ENCODE measurements around the gene MUC2.

The MUC2 gene

GRCh38 chr11:1088927-1089737, 14.5 kb downstream of the MUC2 start:
- no peak for DNase-seq

DNA sequence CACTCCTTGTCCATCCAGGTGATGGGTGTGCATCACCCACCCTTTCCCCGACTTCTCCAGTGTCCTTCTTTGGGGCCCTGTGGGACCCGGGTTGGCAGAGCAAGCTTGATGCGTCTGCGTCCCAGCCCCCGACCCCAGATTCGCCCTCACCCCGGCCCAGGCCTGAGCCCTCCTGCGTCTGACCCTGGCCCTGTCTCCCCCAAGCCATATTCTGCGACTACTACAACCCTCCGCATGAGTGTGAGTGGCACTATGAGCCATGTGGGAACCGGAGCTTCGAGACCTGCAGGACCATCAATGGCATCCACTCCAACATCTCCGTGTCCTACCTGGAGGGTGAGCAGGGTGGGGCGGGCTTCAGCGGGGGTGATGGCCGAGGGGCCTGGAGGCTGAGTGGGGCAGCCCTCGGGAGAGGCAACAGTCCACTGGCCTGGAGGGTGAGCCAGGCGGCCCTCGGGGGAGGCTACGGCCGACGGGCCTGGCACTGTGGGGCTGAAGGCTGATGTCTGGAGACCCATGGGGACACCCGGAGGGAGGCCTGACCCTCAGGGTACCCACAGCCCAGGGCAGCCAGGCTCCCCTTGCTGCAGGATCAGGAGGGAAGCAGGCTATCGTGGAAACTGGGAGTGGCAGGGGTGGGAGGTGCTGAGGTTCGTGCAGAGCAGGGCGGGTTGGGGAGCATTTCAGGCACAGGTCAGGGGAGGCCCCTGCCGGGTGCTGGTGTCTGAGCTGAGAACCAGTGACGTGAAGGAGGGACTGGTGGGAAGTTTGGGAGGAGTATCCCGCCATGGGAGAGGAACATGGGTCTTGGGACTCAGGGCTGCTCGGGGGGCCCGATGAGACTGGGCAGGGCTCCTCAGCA, 15.3 kb downstream of the MUC2 start:
- DNase-seq: no peak

- DNase-seq: no peak
Measured at GRCh38 chr11:1090600-1091331, 16.1 kb downstream of the MUC2 start.

- DNase-seq: no peak
Measured at GRCh38 chr11:1091332-1092083, 16.8 kb downstream of the MUC2 start.

GRCh38 chr11:1092145-1092670, 17.5 kb downstream of the MUC2 start:
- no peak for DNase-seq

- DNase-seq: no peak
Measured at GRCh38 chr11:1092919-1093318, 18.2 kb downstream of the MUC2 start.

DNA sequence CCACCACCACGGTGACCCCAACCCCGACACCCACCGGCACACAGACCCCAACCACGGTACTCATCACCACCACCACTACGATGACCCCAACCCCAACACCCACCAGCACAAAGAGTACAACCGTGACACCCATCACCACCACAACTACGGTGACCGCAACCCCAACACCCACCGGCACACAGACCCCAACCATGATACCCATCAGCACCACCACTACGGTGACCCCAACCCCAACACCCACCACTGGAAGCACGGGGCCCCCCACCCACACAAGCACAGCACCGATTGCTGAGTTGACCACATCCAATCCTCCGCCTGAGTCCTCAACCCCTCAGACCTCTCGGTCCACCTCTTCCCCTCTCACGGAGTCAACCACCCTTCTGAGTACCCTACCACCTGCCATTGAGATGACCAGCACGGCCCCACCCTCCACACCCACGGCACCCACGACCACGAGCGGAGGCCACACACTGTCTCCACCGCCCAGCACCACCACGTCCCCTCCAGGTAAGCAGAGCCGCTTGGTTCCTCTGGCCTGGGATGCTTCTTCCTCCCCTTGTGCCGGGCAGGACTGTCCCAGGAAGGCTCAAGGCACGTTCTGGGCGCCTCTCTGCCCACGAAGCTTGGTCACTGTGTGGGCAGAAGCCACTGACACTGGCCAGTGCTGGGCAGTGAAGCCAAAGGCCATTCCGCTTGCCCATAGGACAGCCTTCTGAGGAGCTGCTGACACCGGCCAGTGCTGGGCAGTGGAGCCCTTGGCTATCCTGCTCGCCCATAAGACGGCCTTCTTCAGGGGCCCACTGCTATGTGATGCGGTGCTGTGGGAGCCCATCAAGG, 25.1 kb downstream of the MUC2 start:
- no peak for DNase-seq

DNA sequence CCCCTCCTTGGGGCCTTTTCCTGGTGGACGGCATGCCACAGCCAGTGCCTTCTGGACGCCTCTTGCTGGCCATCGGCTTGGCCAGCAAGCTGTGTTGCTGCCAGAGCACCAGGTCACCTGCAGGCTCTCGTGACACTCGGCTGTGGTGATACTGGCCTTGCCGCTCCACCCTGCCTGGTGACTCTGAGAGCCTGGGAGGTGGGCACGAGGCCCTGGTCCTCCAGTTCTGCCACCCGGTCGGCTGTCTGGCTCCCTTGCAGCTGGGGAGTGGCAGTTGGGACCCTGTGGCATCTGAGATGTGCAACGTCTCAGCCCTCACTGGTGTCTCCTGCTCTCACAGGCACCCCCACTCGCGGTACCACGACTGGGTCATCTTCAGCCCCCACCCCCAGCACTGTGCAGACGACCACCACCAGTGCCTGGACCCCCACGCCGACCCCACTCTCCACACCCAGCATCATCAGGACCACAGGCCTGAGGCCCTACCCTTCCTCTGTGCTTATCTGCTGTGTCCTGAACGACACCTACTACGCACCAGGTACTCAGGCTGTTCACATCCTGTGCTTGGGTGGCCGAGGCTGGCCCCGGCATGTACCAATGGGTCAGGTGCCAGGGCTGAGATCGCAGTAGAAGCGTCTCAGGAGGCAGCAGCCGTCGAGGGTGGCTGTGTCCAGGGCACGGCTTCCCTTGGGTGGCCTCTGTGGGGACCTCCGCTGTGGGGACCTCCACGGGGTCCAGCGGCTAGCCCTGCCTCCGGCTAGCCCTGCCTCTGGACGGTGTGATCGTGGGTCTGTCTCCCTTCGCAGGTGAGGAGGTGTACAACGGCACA, 26.0 kb downstream of the MUC2 start:
- no peak for DNase-seq

DNA sequence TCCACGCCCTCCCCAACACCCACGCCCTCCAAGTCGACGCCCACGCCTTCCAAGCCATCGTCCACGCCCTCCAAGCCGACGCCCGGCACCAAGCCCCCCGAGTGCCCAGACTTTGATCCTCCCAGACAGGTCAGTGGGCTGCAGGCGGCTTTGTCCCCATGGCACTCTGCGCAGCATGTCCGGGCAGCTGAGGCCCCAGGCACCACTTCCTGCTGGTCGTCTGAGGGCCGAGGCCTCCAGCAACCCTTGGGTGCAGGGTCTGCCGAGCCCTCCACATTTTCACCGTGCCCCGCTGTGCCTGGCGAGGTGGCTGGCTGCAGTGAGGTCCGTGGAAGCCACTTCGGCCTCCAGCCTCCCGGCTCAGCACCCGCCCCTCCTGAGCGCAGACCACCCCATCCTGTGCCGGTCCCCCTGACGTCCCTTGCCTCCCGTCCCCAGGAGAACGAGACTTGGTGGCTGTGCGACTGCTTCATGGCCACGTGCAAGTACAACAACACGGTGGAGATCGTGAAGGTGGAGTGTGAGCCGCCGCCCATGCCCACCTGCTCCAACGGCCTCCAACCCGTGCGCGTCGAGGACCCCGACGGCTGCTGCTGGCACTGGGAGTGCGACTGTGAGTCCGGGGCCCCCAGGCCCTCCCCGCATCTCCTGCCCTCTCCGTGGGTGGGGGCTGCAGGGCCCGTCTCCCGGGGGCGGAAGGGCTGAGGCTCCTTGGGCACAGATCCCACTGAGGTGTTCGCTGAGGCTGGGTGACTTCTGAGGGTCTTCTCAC, 26.8 kb downstream of the MUC2 start:
- DNase-seq: no peak

DNA sequence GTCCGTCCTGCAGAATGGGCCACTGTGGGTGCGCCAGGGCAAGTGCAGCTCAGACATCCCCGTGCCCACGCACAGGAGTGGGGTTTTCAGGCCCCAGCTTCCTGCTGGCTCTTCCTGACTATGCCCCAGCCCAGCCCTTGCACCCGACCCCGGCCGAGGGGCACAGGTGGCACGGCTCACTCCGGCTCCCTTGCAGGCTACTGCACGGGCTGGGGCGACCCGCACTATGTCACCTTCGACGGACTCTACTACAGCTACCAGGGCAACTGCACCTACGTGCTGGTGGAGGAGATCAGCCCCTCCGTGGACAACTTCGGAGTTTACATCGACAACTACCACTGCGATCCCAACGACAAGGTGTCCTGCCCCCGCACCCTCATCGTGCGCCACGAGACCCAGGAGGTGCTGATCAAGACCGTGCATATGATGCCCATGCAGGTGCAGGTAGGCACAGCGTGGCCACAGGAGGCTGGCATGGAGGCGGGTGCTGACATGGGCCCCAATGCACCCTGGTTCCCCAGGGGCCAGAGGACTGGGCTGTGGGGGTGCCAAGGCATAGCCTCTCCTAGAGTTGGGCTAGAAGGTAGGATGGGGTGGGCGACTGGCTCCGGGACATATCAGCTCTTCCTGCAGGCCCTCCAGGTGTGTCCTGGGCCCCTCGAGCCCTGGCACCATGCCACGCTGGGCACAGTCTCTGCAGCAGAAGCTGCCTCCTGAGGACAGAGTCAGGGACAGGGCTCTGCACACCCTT, 27.7 kb downstream of the MUC2 start:
- DNase-seq: no peak

GRCh38 chr11:1102996-1103395, 28.3 kb downstream of the MUC2 start:
- no peak for DNase-seq

GRCh38 chr11:1103401-1104360, 29.0 kb downstream of the MUC2 start:
- DNase-seq: no peak

DNA sequence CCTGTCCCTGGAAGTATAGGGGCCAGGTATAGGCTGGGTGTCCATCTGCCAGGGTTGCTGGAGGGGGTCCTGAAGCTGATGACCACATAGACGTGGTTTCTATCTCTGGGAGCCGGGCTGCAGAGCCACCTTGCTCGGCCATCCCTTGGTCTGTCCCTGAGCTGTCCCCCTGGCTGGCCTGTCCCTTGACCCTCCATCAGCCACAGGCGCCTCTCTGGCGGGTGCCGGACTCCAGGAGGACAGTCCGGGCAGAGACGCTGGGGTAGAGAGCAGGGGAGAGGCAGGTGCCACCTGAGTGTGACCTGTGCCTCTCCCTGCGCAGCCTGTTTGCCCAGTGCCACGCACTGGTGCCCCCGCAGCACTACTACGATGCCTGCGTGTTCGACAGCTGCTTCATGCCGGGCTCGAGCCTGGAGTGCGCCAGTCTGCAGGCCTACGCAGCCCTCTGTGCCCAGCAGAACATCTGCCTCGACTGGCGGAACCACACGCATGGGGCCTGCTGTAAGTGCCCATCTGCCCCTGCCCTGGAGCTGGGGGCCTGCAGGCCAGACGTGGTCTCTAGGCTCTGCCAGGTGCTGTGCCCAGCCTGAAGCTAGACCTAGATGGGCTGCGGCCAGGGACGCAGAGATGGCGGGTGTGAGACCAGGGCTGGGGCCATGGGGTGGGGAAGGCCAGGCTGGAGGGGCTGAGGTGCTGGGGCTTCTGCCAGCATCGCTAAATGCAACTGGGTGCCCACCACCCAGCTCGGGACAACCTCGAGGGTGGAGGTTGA, 29.9 kb downstream of the MUC2 start:
- DNase-seq: no peak

DNA sequence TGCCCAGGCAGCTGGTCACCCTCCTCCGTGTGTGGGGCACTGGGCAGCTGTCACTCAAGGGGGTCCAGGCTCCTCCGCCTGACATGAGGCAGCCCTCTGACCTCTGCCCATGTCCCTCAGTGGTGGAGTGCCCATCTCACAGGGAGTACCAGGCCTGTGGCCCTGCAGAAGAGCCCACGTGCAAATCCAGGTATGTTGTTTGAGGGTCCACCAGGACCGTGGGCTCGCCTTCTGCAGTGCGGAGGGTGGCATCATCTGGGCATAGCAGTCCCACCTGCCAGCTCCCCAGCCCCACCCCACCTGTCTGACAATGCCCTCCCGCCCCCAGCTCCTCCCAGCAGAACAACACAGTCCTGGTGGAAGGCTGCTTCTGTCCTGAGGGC, 30.5 kb downstream of the MUC2 start:
- no peak for DNase-seq

GRCh38 chr11:1106387-1106786, 31.7 kb downstream of the MUC2 start:
- no peak for DNase-seq

- no peak for DNase-seq
Measured at GRCh38 chr11:1107316-1108245, 32.9 kb downstream of the MUC2 start.
